ENCODE results near the gene WDR54. TPM values are rescaled to one million over a fixed set of nuclear protein-coding genes. Genes with fewer than 3 reads are reported as not detected.

The WDR54 gene
- total and polyA plus RNA-seq, 11 donors, result 1.4 to 6.5 (median 3.0) TPM

DNA sequence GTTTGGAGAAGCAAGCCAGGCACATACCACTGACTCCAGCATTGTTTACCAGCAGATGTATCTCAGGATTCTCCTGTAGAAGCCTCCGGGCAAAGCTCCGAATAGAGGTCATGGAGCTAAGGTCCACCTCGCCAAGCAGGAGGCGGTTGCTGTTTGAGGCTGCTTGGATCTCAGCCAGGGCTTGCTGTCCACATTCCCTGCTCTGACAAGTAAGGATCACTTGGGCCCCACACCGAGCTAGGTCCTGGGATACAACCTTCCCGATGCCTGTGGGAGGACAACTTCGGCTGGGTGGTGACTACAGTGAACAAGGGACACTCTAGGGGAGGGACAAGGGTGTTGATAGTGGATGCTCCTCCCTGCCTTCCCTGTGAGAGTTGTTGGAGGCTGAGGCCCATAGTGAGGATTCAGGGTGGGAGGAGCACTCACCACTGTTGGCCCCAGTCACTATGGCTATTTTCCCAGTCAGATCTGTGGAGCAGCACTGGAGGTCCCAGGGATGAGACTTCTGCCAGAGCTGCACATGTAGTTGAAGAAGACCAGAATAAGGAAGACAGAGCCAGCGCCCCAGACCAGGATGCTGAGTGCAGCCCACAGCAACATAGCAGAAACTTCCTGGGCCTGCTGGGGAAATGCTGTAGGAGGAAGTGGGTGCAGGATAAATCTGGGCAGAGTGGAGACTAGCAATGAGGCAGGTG lies 8.4 kb upstream of the WDR54 start:
- no peak for TF ChIP-seq POLR2A (IDR thresholded peaks at IDR 0.05)
- TF ChIP-seq, protein P1, sequence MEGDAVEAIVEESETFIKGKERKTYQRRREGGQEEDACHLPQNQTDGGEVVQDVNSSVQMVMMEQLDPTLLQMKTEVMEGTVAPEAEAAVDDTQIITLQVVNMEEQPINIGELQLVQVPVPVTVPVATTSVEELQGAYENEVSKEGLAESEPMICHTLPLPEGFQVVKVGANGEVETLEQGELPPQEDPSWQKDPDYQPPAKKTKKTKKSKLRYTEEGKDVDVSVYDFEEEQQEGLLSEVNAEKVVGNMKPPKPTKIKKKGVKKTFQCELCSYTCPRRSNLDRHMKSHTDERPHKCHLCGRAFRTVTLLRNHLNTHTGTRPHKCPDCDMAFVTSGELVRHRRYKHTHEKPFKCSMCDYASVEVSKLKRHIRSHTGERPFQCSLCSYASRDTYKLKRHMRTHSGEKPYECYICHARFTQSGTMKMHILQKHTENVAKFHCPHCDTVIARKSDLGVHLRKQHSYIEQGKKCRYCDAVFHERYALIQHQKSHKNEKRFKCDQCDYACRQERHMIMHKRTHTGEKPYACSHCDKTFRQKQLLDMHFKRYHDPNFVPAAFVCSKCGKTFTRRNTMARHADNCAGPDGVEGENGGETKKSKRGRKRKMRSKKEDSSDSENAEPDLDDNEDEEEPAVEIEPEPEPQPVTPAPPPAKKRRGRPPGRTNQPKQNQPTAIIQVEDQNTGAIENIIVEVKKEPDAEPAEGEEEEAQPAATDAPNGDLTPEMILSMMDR (IDR thresholded peaks at IDR 0.05), result no peak
- H3K4me1 ChIP-seq, result peaks cover 0 to 31% (median 15%) of the 10 kb centered on the region in 12 donors
- no peak overlapping the region for H3K4me3 ChIP-seq
- H3K36me3 ChIP-seq, result no peaks in the 10 kb centered on the region
- 38 to 67% (median 64%) methylated on average over 7 to 8 of the region's 8 CpGs for WGBS, 4 donors
- no peak for DNase-seq
- ATAC-seq, result no peak
- no peaks in the 10 kb centered on the region for H3K27me3 ChIP-seq
- intact Hi-C loops (cut with DNase I), result no loop called here
- no peak overlapping the region for H3K27ac ChIP-seq
- no peaks in the 10 kb centered on the region for H3K9me3 ChIP-seq

DNA sequence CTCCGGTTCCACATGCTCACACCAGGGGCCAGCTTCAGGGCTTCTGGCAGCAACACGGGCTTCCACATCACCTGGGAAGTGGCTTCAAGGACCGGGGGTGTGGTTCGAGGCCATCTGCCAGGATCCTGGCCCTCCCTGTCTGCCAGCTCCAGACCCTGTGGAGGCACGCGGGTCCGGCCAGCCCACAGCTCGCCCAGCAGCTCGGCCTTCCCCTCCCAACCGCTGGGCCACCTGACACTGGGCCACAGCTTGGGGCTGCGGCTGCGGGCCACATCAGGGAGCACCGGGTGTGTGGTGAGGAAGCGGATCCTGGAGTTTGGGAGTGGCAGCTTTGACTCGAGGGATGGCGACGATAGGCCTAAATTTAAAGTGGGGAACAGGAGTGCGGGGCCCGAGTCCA lies 7.1 kb upstream of the WDR54 start:
- peak overlapping the region in 10 of 12 donors; percentile 10 to 83 (median 61) for H3K27ac ChIP-seq
- 42 to 49% (median 47%) methylated on average over 15 to 19 of the region's 19 CpGs for WGBS, 4 donors
- H3K4me3 ChIP-seq, result peak overlapping the region; percentile 42 to 77 (median 65)
- ATAC-seq, result peak in 3 of 4 donors; percentile 6 to 19 (median 13)
- H3K4me1 ChIP-seq, result peaks cover 0 to 43% (median 20%) of the 10 kb centered on the region in 12 donors
- H3K27me3 ChIP-seq, result no peaks in the 10 kb centered on the region
- DNase-seq, result no peak
- no peaks in the 10 kb centered on the region for H3K9me3 ChIP-seq
- intact Hi-C loops (cut with DNase I), result loop anchor here in 1 of 10 donors (1.0 to 2.0 kb wide), 2 partner anchors 24 to 585 kb away; no protein-coding TSS in a partner anchor
- TF ChIP-seq, protein P1 (IDR thresholded peaks at IDR 0.05), result no peak
- TF ChIP-seq POLR2A (IDR thresholded peaks at IDR 0.05), result no peak
- no peaks in the 10 kb centered on the region for H3K36me3 ChIP-seq

DNA sequence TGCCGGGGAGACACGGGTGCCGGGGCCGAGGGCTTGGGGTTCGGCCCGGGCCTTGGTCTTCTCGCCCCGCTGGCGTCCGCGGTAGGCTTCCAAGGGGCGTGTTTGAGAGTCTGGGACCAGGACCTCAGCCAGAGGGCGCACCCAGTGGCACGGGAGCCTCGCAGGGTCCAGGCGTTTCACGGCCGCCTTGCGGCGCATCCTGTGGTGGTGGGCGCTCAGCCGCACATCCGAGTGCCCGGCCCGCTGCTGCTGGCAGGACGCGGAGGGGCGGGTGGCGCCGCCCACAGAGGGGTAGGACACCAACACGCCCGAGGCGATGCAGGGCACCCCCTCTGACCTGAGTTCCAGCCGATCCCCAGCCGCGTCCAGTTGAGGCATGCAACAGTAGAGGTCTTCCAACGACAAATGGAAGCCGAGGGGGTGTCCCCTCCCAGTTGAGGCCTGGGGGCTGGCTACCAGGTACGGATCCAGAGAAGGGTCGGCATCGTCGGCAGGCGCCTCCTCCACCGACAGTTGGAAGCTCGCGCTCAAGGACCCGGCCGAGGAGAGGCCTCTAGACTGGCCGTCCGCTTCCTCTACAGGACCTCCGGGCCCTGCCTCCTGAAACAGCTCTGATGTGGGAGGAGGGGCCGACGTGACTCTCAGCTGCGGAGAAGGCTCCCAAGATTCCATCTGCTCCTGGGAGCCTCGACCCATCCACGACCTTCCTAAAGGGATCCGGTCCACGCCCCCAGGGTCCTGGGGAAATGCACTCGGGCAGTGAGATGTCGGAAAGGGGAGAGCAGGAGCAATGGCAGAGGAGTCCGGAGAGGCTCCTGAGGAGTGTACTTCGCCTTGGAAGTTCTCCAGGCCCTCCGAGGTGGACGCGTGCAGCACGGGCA lies 6.4 kb upstream of the WDR54 start:
- Histone ChIP-seq H3K4me1 (peaks cover 0 to 43% (median 20%) of the 10 kb centered on the region in 12 donors), H3K36me3 (no peaks in the 10 kb centered on the region), H3K9me3 (no peaks in the 10 kb centered on the region), H3K4me3 (peak overlapping the region; percentile 42 to 77 (median 65)), H3K27ac (peak overlapping the region in 11 of 12 donors; percentile 36 to 83 (median 58)), H3K27me3 (no peaks in the 10 kb centered on the region)
- WGBS, 4 donors, result 4 to 10% (median 8%) methylated on average over 38 to 66 of the region's 66 CpGs
- no peak for TF ChIP-seq POLR2A (IDR thresholded peaks at IDR 0.05)
- TF ChIP-seq, protein P1 (IDR thresholded peaks at IDR 0.05), result peak; percentile 23 to 69 (median 48)
- ATAC-seq, result peak; percentile 51 to 81 (median 76)
- intact Hi-C loops (cut with DNase I), result loop anchor here in 2 of 10 donors (1.0 to 5.0 kb wide), 3 partner anchors 24 to 586 kb away; partner anchors contain the start of genes INO80B (in 1 of the 2) and WBP1 (in 1 of the 2)
- peak; percentile 66 to 80 (median 69) for DNase-seq

Data from heart left ventricle (tissue), 16 donors.